ENCODE data around the gene RASAL2.

RASAL2 gene

DNA sequence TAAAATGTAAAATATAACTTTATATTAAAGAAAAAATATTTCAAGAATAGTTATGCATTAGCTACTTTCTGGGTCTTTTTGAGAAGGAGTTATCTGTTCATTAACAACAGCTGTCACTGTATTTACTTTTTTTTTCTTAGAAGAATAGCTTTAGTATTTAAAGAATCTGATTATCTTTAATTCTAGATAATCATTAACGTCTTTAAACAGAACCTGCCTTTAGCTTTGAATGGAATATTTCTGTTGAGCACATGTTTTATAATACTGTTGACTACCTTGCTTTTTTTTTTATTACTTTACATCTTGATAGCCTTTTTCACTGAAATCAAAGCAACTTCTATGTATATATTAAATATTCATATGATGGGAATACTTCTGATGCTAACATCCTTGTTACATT, 270.9 kb downstream of the RASAL2 start:
- Histone ChIP-seq H3F3A (ENCODE audit: insufficient read depth) (no peaks in the 10 kb centered on the region), H3K4me3 (ENCODE audit: insufficient read depth, low read length, poor library complexity, severe bottlenecking) (no peak overlapping the region), H3K27ac (ENCODE audit: low read depth, low read length) (no peak overlapping the region), H3K4me2 (ENCODE audit: low read depth, low read length, poor library complexity, severe bottlenecking) (no peak overlapping the region), H3K79me2 (ENCODE audit: insufficient read depth, low read length) (no peaks in the 10 kb centered on the region), H3K9ac (ENCODE audit: low read length) (no peak overlapping the region), H3K9me3 (ENCODE audit: insufficient read depth, low read length) (no peaks in the 10 kb centered on the region), H3K27me3 (ENCODE audit: low read length) (no peaks in the 10 kb centered on the region; the same call in 1 of the 2 replicates), H2AFZ (ENCODE audit: low read depth, low read length, severe bottlenecking) (no peak overlapping the region), H4K20me1 (ENCODE audit: low read depth, low read length) (no peaks in the 10 kb centered on the region), H3K9me2 (replicated peaks; ENCODE audit: insufficient read depth, low read length) (no peaks in the 10 kb centered on the region), H3K36me3 (ENCODE audit: low read length) (no peaks in the 10 kb centered on the region)
- TF ChIP-seq, protein P1, sequence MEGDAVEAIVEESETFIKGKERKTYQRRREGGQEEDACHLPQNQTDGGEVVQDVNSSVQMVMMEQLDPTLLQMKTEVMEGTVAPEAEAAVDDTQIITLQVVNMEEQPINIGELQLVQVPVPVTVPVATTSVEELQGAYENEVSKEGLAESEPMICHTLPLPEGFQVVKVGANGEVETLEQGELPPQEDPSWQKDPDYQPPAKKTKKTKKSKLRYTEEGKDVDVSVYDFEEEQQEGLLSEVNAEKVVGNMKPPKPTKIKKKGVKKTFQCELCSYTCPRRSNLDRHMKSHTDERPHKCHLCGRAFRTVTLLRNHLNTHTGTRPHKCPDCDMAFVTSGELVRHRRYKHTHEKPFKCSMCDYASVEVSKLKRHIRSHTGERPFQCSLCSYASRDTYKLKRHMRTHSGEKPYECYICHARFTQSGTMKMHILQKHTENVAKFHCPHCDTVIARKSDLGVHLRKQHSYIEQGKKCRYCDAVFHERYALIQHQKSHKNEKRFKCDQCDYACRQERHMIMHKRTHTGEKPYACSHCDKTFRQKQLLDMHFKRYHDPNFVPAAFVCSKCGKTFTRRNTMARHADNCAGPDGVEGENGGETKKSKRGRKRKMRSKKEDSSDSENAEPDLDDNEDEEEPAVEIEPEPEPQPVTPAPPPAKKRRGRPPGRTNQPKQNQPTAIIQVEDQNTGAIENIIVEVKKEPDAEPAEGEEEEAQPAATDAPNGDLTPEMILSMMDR (IDR thresholded peaks at IDR 0.05; ENCODE audit: insufficient read depth, low read length, poor library complexity, severe bottlenecking) = no peak
- no peak for TF ChIP-seq EZH2phosphoT487 (conservative IDR thresholded peaks at IDR 0.05; ENCODE audit: low read length)

DNA sequence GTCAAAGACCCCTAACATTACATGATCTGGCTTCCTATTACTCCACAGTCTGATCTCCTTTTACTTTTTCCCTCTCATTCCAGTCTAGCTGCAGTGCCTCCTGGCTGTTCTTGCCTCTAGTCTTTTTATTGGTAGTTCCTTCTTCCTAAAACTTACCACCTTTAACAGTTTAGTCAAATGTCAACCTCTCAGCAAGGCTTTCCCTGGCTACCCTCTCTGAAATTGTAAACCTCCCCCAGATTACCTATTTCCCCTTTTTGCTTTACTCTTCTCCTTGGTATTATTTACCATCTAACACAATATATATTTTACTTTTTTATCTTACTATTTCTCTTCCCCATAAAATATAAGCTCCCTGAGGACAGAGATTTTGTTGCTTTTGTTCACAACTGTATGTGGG, 273.2 kb downstream of the RASAL2 start:
- Histone ChIP-seq H3K36me3 (ENCODE audit: low read length) (no peaks in the 10 kb centered on the region), H3K9me2 (replicated peaks; ENCODE audit: insufficient read depth, low read length) (no peaks in the 10 kb centered on the region), H3K27me3 (ENCODE audit: low read length) (no peaks in the 10 kb centered on the region; the same call in 1 of the 2 replicates), H3K27ac (ENCODE audit: low read depth, low read length) (no peak overlapping the region), H3K9me3 (ENCODE audit: insufficient read depth, low read length) (no peaks in the 10 kb centered on the region), H3K9ac (ENCODE audit: low read length) (no peak overlapping the region), H3K79me2 (ENCODE audit: insufficient read depth, low read length) (no peaks in the 10 kb centered on the region), H3K4me3 (ENCODE audit: insufficient read depth, low read length, poor library complexity, severe bottlenecking) (no peak overlapping the region), H3K4me2 (ENCODE audit: low read depth, low read length, poor library complexity, severe bottlenecking) (no peak overlapping the region), H2AFZ (ENCODE audit: low read depth, low read length, severe bottlenecking) (no peak overlapping the region), H3F3A (ENCODE audit: insufficient read depth) (no peaks in the 10 kb centered on the region), H4K20me1 (ENCODE audit: low read depth, low read length) (no peaks in the 10 kb centered on the region)
- TF ChIP-seq, protein P1 (IDR thresholded peaks at IDR 0.05; ENCODE audit: insufficient read depth, low read length, poor library complexity, severe bottlenecking) = no peak

DNA sequence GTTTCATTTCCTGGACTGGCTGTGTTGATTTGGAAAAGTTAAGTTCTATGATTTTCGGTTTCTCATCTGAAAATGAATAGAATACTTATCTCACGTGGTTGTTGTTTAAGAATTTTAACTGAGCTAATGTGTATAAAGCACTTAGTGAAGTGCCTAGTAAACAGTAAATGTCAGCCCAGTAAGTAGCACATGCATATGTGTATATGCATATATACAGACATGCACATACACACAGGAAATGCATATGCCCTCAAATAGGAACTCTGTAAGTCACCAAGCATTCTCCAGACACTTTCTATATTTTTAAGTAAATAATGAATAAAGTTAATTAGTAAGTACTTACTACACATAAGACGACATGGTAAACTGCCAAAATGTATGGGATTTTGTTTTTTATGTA, 274.3 kb downstream of the RASAL2 start:
- H2AFZ ChIP-seq (ENCODE audit: low read depth, low read length, severe bottlenecking) = no peak overlapping the region
- H3F3A ChIP-seq (ENCODE audit: insufficient read depth) = no peaks in the 10 kb centered on the region
- H3K4me2 ChIP-seq (ENCODE audit: low read depth, low read length, poor library complexity, severe bottlenecking) = no peak overlapping the region
- no peaks in the 10 kb centered on the region for H4K20me1 ChIP-seq (ENCODE audit: low read depth, low read length)
- TF ChIP-seq, protein P1 (IDR thresholded peaks at IDR 0.05; ENCODE audit: insufficient read depth, low read length, poor library complexity, severe bottlenecking) = no peak
- no peak for TF ChIP-seq EZH2phosphoT487 (conservative IDR thresholded peaks at IDR 0.05; ENCODE audit: low read length)
- H3K4me3 ChIP-seq (ENCODE audit: insufficient read depth, low read length, poor library complexity, severe bottlenecking) = no peak overlapping the region
- no peaks in the 10 kb centered on the region for H3K36me3 ChIP-seq (ENCODE audit: low read length)
- H3K79me2 ChIP-seq (ENCODE audit: insufficient read depth, low read length) = no peaks in the 10 kb centered on the region
- H3K27me3 ChIP-seq (ENCODE audit: low read length) = no peaks in the 10 kb centered on the region; the same call in 1 of the 2 replicates
- H3K9ac ChIP-seq (ENCODE audit: low read length) = no peak overlapping the region
- H3K27ac ChIP-seq (ENCODE audit: low read depth, low read length) = no peak overlapping the region
- H3K9me3 ChIP-seq (ENCODE audit: insufficient read depth, low read length) = no peaks in the 10 kb centered on the region
- no peaks in the 10 kb centered on the region for H3K9me2 ChIP-seq (replicated peaks; ENCODE audit: insufficient read depth, low read length)
